Activated T-cell treated with anti-CD3 and anti-CD28 coated beads, Interleukin-2, amount 50 U/mL, for 24 hours (primary cell): ENCODE data around the gene BACE2.

Experiments used
- DNase-seq: peaks from one replicate; pipeline ENCODE4 v3.0.0-alpha.2; 2020
- H3K27ac Mint-ChIP-seq: 2 replicates; pipeline ENCODE4 v1.8.0; 2020; ENCODE audit warnings: mild to moderate bottlenecking, mixed read lengths
- H3K27me3 Mint-ChIP-seq: 2 replicates; pipeline ENCODE4 v1.8.0; 2020; ENCODE audit warnings: mixed read lengths
- H3K36me3 Mint-ChIP-seq: 2 replicates; pipeline ENCODE4 v1.8.0; 2020; ENCODE audit warnings: low read depth, mixed read lengths
- H3K4me1 Mint-ChIP-seq: 2 replicates; pipeline ENCODE4 v1.8.0; 2020; ENCODE audit warnings: low read depth, mixed read lengths
- H3K4me3 Mint-ChIP-seq: 2 replicates; pipeline ENCODE4 v1.8.0; 2020; ENCODE audit warnings: mild to moderate bottlenecking, moderate library complexity, mixed read lengths
- H3K9me3 Mint-ChIP-seq: 2 replicates; pipeline ENCODE4 v1.8.0; 2020; ENCODE audit warnings: mixed read lengths

The BACE2 gene

DNA sequence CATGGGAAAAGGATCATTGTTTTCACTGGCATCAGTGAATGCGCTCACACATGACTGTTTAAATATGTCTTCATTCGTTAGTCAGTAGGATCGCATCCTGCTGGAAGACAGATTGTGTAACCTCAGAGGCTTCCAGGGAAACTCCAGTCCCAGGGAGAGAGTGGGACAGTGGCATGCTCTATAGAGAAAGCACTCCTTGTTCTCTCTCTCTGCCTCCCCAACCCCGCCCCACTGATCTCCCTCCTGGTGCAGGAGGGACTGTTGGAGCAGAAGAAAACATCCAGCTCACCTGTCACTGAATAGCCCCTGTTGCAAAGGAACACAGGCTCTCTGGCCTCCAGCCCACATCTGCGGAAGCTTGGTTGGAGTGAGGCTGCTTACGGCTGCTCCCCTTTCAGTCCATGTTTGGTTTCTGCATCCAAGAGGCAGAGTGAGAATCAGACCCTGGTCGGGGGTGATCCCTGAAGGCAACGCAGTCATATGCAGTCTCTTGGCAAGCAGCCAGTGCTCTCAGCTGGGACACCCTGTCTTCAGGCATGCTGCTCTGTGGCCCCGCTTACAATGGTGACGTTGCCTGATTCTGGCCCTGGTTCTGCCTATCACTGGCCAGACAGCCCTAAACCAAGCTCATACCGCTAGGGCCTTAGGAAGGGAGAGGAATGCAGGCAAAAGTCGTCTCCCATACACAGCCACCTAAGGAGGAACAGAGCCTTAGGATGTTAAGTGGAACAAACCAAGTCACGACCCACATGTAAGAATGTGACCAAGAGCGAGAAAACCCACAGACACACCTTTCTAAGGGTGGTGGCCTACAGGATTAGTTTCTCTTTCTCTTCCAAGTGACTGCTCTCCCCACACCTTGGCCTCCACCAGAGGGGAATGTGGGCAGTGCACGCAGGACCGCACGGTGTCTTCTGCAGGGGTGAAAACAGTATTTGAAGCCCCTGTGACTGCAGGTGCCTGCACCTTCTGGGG is 39.7 kb downstream of the BACE2 start:
- Mint-ChIP-seq H3K4me3 (no peak overlapping the region), H3K9me3 (no peaks in the 10 kb centered on the region), H3K27ac (no peak overlapping the region), H3K27me3 (peaks cover 15% of the 10 kb centered on the region), H3K4me1 (no peaks in the 10 kb centered on the region), H3K36me3 (no peaks in the 10 kb centered on the region)
- no peak for DNase-seq

DNA sequence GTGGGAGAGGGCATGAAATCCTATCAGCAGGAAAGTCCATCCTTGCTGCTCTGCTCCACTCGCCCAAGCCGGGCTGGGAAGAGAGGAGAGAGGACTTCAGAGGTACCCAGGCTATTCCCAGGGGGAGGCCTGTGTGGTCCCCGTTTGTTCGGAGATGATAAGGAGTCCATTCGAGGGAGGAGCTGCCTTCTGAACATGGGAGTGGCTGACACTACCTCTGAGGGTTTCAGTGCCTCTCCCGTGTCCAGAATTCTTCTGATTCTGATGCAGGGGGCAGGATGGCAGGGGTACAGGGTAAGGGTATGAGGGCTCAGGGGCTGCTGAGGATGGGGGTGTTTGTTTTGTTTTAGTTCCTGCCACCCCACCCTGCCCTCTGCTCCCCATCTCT is 40.4 kb downstream of the BACE2 start:
- no peaks in the 10 kb centered on the region for H3K36me3 Mint-ChIP-seq
- DNase-seq = no peak
- H3K4me1 Mint-ChIP-seq = no peaks in the 10 kb centered on the region
- peaks cover 13% of the 10 kb centered on the region for H3K27me3 Mint-ChIP-seq
- H3K9me3 Mint-ChIP-seq = no peaks in the 10 kb centered on the region
- no peak overlapping the region for H3K4me3 Mint-ChIP-seq
- no peak overlapping the region for H3K27ac Mint-ChIP-seq

DNA sequence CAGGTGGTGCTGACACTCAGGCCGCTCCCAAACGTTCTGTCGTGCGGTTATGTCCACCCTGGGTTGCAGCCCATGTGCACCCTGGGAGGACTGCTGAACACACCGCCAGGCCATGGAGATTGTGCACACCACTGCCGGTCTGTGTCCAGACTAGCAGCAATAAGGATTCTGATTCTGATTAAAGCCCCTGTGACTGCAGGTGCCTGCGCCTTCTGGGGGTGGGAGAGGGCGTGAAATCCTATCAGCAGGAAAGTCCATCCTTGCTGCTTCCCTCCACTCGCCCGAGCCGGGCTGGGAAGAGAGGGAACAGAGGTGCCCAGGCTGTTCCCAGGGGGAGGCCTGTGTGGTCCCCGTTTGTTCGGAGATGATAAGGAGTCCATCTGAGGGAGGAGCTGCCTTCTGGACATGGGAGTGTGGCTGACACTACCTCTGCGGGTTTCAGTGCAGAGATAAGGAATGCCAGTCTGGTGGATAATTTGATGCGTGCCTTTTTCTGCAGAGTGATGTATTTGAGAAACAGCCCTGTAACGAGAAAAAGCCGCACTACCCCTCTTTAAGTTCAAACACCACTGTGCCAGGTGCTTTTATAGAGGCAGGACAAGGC is 41.2 kb downstream of the BACE2 start:
- peaks cover 12% of the 10 kb centered on the region for H3K27me3 Mint-ChIP-seq
- no peak overlapping the region for H3K27ac Mint-ChIP-seq
- H3K36me3 Mint-ChIP-seq = no peaks in the 10 kb centered on the region
- no peaks in the 10 kb centered on the region for H3K4me1 Mint-ChIP-seq
- no peak for DNase-seq
- H3K4me3 Mint-ChIP-seq = no peak overlapping the region
- no peaks in the 10 kb centered on the region for H3K9me3 Mint-ChIP-seq

DNA sequence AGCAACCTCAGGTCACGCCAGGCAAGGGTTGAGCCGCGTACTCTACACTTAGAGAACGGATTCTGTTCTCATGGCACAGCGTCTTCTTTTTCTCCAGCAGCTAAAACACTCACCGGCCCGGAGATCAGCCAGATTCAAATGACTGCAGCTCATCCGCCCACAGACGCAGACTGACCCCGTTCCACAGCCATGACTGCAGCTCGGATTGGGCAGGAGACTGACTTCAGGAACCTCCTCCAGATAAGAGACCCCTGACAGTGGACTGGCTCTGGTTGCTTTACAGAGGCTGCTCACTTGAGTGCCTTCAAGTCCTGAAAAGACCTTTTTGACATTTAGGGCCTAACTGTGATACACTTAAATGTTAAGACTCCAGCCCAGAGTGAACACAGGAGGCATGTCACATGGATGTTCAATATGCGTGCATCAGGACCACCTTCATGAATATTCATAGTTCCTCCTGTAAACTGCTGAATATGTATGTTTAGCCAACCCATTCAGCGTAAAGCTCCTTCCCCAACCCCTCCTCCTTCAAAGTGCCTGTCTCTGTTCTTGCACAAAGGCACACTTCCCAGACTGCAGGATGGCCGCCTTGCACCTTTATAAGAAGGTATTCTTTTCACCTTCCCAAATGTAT is 42.6 kb downstream of the BACE2 start:
- H3K9me3 Mint-ChIP-seq = no peaks in the 10 kb centered on the region
- no peaks in the 10 kb centered on the region for H3K36me3 Mint-ChIP-seq
- H3K27me3 Mint-ChIP-seq = peaks cover 25% of the 10 kb centered on the region
- no peaks in the 10 kb centered on the region for H3K4me1 Mint-ChIP-seq
- DNase-seq = no peak
- no peak overlapping the region for H3K4me3 Mint-ChIP-seq
- no peak overlapping the region for H3K27ac Mint-ChIP-seq

DNA sequence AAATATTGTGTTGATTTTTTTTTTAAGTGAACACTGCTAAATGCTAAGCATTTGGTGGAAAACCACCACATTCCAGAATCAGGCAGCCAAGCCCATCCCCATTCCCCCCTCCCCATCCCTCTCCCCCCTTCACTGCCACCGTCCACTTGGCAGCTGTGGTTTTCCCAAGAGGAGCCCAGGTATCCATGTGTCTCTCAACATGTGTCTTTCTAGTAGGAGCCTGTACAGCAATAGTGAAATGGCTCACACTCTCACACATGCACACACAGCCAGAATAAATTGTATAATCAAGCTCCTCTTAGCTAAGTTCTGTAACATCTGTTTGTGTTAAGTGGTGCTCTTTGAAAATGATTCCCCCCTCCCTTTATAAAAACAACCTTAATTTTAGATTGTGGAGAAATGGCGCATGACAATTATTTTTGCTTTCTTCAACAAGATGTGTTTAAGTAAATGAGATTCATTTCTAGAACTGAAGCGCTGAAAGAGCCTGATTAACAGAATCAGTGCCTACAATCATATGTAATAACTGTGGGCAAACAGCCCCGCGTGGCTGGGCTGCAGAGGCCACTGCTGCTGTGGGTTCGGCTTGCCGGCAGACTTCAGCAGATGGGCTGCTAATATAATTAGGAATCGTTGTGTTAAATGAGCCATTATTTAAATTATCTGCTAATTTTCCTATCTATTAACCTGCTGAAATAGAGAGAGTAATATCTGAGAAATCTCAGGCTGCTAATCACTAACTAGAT is 43.3 kb downstream of the BACE2 start:
- DNase-seq = no peak
- peaks cover 31% of the 10 kb centered on the region for H3K27me3 Mint-ChIP-seq
- H3K4me1 Mint-ChIP-seq = no peaks in the 10 kb centered on the region
- no peaks in the 10 kb centered on the region for H3K36me3 Mint-ChIP-seq
- H3K4me3 Mint-ChIP-seq = no peak overlapping the region
- H3K9me3 Mint-ChIP-seq = no peaks in the 10 kb centered on the region
- no peak overlapping the region for H3K27ac Mint-ChIP-seq

DNA sequence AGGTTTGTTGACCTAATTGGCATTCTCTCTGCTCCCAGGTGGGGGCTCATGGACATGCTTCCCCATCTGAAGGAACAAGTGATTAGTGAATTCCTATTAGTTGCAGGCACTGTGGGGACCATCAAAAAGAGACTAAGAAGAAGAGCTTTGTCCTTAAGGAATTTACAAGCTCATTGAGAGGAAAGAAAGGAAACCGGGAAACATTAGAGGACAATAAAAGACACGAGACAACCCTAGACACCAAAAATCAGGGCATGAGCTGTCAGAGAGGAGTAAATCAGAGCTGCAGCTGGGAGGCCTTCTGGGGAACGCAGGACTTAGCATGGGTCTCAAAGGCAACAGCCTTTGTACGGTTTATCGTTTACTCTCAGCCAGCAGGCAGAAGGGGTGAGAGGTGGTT is 45.1 kb downstream of the BACE2 start:
- H3K36me3 Mint-ChIP-seq = no peaks in the 10 kb centered on the region
- no peak for DNase-seq
- H3K4me1 Mint-ChIP-seq = no peaks in the 10 kb centered on the region
- H3K9me3 Mint-ChIP-seq = no peaks in the 10 kb centered on the region
- H3K4me3 Mint-ChIP-seq = no peak overlapping the region
- H3K27me3 Mint-ChIP-seq = peaks cover 41% of the 10 kb centered on the region
- H3K27ac Mint-ChIP-seq = no peak overlapping the region

DNA sequence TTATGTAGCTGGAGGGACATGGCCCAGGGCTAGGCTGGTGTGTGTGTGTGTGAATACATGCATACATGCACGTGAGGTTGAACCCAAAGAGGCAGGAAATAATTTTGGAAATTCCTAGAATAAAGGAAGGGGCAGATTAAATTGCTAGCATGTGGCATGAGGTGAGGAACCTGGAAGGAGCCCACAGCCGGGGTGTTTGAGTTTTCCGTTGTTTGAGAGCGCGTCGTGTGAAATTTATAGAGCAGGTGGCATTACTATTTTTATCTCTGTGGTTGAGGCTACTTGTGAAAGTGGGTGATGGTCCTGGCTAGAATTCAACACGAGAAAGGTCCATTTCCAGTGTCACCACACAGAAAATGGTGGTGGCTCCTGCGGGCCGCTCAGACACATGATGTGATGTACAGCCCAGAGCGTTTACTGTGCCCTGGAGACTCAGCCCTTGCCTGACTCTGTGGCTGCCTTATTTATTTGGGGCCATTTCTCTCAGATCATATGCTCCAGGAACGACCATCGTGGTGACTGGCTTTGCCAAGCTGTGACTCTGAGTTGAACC is 48.0 kb downstream of the BACE2 start:
- peaks cover 40% of the 10 kb centered on the region for H3K27me3 Mint-ChIP-seq
- H3K4me1 Mint-ChIP-seq = no peaks in the 10 kb centered on the region
- no peaks in the 10 kb centered on the region for H3K36me3 Mint-ChIP-seq
- no peak for DNase-seq
- H3K27ac Mint-ChIP-seq = no peak overlapping the region
- no peaks in the 10 kb centered on the region for H3K9me3 Mint-ChIP-seq
- no peak overlapping the region for H3K4me3 Mint-ChIP-seq

DNA sequence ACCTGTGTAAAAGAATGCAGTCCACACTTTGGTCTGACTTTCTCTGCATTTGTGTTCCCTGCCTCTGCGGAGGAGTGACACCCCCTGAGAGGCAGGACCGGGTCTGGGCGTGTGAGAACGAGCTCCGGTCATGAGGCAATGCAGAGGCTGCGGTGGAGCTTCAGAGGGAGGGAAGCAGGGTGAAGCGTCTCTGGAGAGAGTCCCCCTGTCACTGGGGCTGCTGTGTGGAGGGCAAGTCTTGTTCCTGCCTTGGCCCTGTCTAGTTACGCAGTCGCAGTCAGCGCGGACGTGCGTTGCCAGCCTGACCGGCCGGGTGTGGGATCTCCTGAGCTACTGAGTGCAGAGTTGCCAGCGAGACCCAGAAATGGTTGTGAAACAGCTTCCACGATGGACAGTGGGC is 48.5 kb downstream of the BACE2 start:
- DNase-seq = no peak
- Mint-ChIP-seq H3K4me3 (no peak overlapping the region), H3K9me3 (no peaks in the 10 kb centered on the region), H3K27ac (no peak overlapping the region), H3K27me3 (peaks cover 40% of the 10 kb centered on the region), H3K4me1 (no peaks in the 10 kb centered on the region), H3K36me3 (no peaks in the 10 kb centered on the region)

DNA sequence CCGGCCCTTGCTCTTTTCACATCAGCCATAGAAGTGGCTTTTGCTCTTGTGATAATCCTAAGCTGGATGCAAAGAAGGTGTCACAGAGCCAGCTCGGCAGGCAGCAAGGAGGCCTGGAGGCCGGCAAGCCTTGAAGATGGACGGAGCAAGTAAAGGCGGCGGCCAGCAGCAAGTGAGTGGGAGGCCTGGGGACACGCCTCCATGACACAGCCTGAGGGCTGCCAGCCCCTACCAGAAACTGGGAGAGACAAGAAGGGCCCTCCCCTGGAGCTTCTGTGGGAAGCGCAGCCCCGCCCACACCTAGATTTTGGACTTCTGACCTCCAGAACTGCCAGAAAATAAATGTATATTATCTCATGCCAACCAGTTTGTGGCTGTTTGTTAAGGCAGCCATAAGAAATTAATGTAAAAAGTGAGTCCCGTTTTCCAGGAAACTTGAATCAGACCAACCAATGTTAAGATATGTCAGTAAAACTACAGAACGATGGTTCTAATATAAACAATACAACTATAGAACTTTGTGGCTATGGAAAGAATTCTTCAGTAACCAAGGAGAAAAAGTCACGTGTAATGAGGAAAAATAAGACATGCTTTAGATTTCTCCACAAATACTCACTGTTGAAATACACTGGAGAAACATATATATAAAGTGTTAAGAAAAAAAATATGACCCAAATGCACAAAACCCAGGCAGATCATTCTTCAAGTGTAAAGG is 49.9 kb downstream of the BACE2 start:
- Mint-ChIP-seq H3K27me3 (peaks cover 41% of the 10 kb centered on the region), H3K4me1 (no peaks in the 10 kb centered on the region), H3K4me3 (no peak overlapping the region), H3K9me3 (no peaks in the 10 kb centered on the region), H3K27ac (no peak overlapping the region), H3K36me3 (no peaks in the 10 kb centered on the region)
- DNase-seq = no peak

DNA sequence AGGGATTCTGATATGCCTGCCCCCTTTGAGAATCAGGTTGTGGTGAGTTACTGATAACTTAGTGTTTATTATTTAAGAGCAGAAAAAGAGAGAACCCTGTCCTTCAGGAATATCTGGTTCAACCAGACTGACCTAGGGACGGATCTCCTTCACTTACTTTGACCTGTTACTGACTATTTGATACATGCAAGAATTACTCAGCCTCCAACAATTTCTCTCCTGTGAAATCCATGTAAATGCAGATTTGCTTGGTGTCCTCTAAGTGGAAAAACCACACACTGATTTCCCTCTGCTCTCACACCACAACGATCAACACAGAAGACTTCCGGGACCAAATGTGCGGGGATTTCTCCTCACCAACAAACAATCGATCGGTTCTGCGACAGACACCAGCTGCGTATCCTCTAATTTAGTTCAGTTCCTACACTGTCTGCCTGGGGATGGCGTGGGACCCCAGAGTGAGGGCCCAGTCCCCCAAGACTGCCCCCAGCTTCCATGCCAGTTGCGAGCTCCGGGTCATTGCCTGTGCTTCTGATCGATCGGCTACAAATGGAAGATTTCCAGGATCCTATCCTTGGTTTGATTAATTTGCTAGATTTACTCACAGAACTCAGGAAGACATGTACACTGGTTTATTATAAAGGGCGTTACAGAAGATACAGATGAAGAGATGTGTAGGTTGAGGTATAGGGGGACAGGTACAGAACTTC is 51.7 kb downstream of the BACE2 start:
- Mint-ChIP-seq H3K27me3 (peaks cover 31% of the 10 kb centered on the region), H3K4me1 (no peaks in the 10 kb centered on the region), H3K9me3 (no peaks in the 10 kb centered on the region), H3K4me3 (no peak overlapping the region), H3K36me3 (no peaks in the 10 kb centered on the region), H3K27ac (no peak overlapping the region)
- DNase-seq = no peak

DNA sequence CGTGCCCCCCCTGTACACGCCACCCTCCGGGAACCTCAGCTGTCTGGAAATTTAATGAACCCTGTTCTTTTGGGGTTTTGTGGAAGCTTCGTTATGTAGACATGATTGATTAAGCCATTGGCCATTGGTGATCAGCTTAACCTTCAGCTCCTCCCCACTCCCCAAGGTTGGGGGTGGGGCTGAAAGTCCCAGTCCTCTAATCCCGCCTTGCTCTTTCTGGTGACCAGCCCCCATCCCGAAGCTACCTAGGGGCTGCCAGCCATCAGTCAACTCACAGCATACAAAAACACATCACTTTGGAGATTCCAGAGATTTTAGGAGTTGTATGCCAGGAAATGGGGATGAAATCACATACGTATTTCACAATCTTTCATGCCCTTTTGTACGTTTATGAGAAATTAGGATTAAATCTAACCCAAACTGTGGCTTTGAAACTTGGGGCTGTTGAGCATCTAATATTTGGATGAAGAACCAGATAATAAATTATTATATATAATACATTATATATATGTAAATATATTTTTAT is 52.3 kb downstream of the BACE2 start:
- peaks cover 26% of the 10 kb centered on the region for H3K27me3 Mint-ChIP-seq
- H3K4me1 Mint-ChIP-seq = no peaks in the 10 kb centered on the region
- no peaks in the 10 kb centered on the region for H3K36me3 Mint-ChIP-seq
- H3K9me3 Mint-ChIP-seq = no peaks in the 10 kb centered on the region
- DNase-seq = no peak
- H3K27ac Mint-ChIP-seq = no peak overlapping the region
- H3K4me3 Mint-ChIP-seq = no peak overlapping the region

DNA sequence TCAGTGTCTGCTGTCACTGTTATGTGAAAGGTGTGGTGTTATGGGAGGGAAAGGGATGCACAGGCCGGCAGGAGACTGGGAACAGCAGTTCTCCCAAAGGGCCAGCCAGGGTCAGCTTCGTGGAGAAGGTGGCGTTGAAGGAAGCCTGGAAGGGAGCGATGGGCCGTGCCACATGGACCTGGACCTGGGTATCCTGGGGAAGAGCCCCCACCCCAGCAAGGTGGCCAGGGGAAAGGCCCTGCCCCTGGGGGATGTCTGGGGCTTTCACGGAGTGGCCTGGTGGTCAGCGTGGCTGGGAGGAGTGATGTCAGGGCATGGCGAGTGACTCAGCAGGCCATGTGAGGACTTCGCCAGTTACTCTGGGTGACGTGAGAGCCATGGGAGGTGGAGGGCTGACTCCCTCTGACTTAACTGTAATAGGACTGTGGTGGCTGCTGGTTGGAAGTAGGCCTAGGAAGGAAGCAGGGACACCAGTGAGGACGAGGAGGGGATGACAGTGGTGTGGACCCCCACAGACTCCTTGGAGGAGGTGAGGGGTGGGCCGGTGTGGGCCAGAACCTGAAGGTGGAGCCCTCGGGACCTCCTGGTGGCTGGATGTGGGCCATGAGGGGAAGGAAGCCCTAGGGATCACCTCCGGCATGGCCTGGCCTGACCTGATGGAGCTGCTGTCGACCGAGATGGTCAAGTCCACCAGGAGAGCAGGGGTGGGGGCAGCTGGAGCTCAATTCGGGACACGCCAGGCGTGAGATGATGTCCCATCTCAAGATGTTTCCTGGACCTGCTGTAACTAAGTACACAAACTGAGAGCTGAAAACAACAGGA is 54.5 kb downstream of the BACE2 start:
- no peak for DNase-seq
- no peaks in the 10 kb centered on the region for H3K9me3 Mint-ChIP-seq
- no peaks in the 10 kb centered on the region for H3K36me3 Mint-ChIP-seq
- no peak overlapping the region for H3K4me3 Mint-ChIP-seq
- H3K4me1 Mint-ChIP-seq = no peaks in the 10 kb centered on the region
- H3K27me3 Mint-ChIP-seq = peaks cover 8% of the 10 kb centered on the region
- H3K27ac Mint-ChIP-seq = no peak overlapping the region
